22Rv1 (cell line): ENCODE data around the gene PAPSS2.

Experiments
- CTCF ChIP-seq: fragments of 450-650 bp; IDR thresholded peaks from 2 replicates; pipeline ENCODE4 v1.5.1; 2017; ENCODE audit warnings: mild to moderate bottlenecking
- ZFX ChIP-seq: fragments of 450-650 bp; IDR thresholded peaks from 2 replicates; pipeline ENCODE4 v1.6.1; 2017; ENCODE audit warnings: antibody characterized with exemption, borderline replicate concordance

- TF ChIP-seq CTCF (no peak), ZFX (no peak)
Observed at GRCh38 chr10:87729940-87730339, 70.3 kb downstream of the PAPSS2 start.
